Measurements from ENCODE around the gene ACTG1. TPM values are rescaled to one million over a fixed set of nuclear protein-coding genes. Genes with fewer than 3 reads are reported as not detected.

The ACTG1 gene
- polyA plus RNA-seq, 1 of the 3 experiments (the other 2 are of a cell fraction), result 7,871 TPM

DNA sequence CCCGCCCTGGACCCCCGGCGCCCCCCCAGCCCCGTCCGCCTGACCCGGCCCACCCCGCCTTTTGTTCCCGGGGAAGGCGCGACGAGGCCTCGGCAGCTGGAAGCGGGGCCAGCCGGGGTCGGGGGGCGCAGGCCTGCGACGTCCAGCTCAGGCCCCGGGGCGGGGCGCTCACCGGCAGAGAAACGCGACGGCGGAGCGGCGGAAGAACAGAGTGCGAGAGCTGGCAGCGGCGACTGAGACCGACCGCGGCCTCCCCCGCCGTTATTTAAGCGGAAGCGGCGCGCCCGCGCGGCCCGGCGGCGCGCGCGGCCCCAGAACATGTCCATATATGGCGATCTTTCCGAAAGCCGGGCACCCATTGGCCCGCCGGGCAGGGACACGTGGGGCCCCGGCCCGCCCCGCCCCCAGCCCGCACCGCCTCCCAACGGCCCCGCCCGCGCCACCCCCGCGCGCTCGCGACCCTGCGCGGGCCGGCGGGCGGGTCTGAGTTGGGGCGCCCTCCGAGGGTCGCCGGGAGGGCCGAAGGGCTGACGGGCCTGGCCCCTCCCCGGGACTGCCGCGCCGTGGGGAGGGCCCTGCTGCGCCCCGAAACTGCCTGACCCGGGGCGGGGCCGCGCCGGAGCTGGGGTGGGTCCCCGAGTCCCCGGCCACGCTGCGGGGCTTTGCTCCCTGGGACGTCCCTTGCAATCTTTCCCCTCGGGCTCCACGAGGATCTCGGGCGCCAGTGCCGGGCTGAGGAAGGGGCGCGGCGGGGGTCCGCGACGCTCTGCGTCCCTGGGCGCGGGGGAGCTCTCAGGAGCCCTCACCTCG, at the start of gene ACTG1 (continued):
- TF ChIP-seq RXRA (IDR thresholded peaks at IDR 0.05; ENCODE audit: borderline replicate concordance, low read depth), result no peak
- peak; percentile 98 for TF ChIP-seq TAF1 (IDR thresholded peaks at IDR 0.05; ENCODE audit: borderline replicate concordance, low read depth, low read length)
- TF ChIP-seq CHD2 (IDR thresholded peaks at IDR 0.05; ENCODE audit: low read length, partially characterized antibody), result no peak
- TF ChIP-seq, protein P1, sequence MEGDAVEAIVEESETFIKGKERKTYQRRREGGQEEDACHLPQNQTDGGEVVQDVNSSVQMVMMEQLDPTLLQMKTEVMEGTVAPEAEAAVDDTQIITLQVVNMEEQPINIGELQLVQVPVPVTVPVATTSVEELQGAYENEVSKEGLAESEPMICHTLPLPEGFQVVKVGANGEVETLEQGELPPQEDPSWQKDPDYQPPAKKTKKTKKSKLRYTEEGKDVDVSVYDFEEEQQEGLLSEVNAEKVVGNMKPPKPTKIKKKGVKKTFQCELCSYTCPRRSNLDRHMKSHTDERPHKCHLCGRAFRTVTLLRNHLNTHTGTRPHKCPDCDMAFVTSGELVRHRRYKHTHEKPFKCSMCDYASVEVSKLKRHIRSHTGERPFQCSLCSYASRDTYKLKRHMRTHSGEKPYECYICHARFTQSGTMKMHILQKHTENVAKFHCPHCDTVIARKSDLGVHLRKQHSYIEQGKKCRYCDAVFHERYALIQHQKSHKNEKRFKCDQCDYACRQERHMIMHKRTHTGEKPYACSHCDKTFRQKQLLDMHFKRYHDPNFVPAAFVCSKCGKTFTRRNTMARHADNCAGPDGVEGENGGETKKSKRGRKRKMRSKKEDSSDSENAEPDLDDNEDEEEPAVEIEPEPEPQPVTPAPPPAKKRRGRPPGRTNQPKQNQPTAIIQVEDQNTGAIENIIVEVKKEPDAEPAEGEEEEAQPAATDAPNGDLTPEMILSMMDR (IDR thresholded peaks at IDR 0.05), result no peak
- TF ChIP-seq GABPA (IDR thresholded peaks at IDR 0.05; ENCODE audit: low read depth), result 0 out of 2 replicates have a peak, but pooled peaks have one; percentile 26
- no peak for TF ChIP-seq JUND (IDR thresholded peaks at IDR 0.05)
- no peak; the same call in 1 of the 2 replicates for TF ChIP-seq MXI1 (IDR thresholded peaks at IDR 0.05; ENCODE audit: low read depth, low read length)
- TF ChIP-seq FOXJ3 (CRISPR knock-in tag; IDR thresholded peaks at IDR 0.05), result no peak
- no peak for TF ChIP-seq RCOR1 (IDR thresholded peaks at IDR 0.05; ENCODE audit: low read length)
- peak; percentile 100 for TF ChIP-seq POLR2AphosphoS5 (IDR thresholded peaks at IDR 0.05; ENCODE audit: low read depth, low read length)
- TF ChIP-seq, protein P2, sequence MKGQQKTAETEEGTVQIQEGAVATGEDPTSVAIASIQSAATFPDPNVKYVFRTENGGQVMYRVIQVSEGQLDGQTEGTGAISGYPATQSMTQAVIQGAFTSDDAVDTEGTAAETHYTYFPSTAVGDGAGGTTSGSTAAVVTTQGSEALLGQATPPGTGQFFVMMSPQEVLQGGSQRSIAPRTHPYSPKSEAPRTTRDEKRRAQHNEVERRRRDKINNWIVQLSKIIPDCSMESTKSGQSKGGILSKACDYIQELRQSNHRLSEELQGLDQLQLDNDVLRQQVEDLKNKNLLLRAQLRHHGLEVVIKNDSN (IDR thresholded peaks at IDR 0.05; ENCODE audit: borderline replicate concordance, low read depth), result peak; percentile 86

DNA sequence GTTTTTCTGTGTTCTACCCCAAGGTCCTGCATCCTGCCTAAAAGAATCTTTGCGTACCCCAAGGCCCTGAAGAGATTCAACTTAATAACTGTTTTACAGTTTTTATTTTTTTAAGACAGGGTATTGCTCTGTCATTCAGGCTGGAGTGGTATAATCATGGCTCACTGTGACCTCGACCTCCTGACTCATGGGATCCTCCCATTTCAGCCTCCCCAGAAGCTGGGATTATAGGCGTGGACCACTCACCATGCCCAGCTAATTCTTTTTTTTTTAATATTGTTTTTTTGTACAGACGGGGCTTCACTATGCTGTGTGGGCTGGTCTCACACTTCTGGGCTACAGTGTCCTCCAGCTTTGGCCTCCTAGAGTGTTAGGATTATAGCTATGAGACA, 48.9 kb upstream of the ACTG1 start:
- Histone ChIP-seq H3K79me2 (ENCODE audit: insufficient read depth) (peaks cover 64% of the 10 kb centered on the region), H3K9ac (no peak overlapping the region), H3F3A (replicated peaks; ENCODE audit: insufficient read depth) (peaks cover 31% of the 10 kb centered on the region), H3K4me2 (no peak overlapping the region), H3K9me2 (no peaks in the 10 kb centered on the region), H3K9me3 (no peaks in the 10 kb centered on the region), H3K27ac (ENCODE audit: low read depth in 2 of 2, low read length in 1 of 2) (0 out of 4 replicates have a peak overlapping the region, but pooled peaks of 1 of the 2 experiments have one; percentile 17), H3K4me3 (ENCODE audit: low read depth in 2 of 2, low read length in 1 of 2) (no peak overlapping the region), H3K4me1 (ENCODE audit: control insufficient read depth in 1 of 2, insufficient read depth in 2 of 2, low read depth in 1 of 2, low read length in 1 of 2) (peaks cover 5 to 18% of the 10 kb centered on the region in 2 experiments; a peak in 3 of 4 replicates), H2AFZ (ENCODE audit: low read depth) (no peak overlapping the region), H3K27me3 (ENCODE audit: insufficient read depth) (no peaks in the 10 kb centered on the region), H4K20me1 (ENCODE audit: insufficient read depth) (peaks cover 6% of the 10 kb centered on the region), H3K36me3 (replicated peaks in 1 of 2; ENCODE audit: control insufficient read depth in 1 of 2, insufficient read depth in 2 of 2, low read length in 1 of 2) (peaks cover 52 to 69% of the 10 kb centered on the region in 2 experiments)
- ChIA-PET CTCF (interaction anchor here (0.8 to 3.2 kb wide), 3 partner anchors 13 to 303 kb away, joined by 3 to 18 read pairs (median 6); no protein-coding TSS in a partner anchor), POLR2A (interaction anchor here (0.6 kb wide), 1 partner anchor 115 kb away, joined by 3 read pairs; no protein-coding TSS in a partner anchor)
- TF ChIP-seq NFIC (IDR thresholded peaks at IDR 0.05; ENCODE audit: borderline replicate concordance), result no peak
- TF ChIP-seq, protein P3, sequence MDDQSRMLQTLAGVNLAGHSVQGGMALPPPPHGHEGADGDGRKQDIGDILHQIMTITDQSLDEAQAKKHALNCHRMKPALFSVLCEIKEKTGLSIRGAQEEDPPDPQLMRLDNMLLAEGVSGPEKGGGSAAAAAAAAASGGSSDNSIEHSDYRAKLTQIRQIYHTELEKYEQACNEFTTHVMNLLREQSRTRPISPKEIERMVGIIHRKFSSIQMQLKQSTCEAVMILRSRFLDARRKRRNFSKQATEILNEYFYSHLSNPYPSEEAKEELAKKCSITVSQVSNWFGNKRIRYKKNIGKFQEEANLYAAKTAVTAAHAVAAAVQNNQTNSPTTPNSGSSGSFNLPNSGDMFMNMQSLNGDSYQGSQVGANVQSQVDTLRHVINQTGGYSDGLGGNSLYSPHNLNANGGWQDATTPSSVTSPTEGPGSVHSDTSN (IDR thresholded peaks at IDR 0.05), result no peak
- TF ChIP-seq, protein P4, sequence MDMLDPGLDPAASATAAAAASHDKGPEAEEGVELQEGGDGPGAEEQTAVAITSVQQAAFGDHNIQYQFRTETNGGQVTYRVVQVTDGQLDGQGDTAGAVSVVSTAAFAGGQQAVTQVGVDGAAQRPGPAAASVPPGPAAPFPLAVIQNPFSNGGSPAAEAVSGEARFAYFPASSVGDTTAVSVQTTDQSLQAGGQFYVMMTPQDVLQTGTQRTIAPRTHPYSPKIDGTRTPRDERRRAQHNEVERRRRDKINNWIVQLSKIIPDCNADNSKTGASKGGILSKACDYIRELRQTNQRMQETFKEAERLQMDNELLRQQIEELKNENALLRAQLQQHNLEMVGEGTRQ (IDR thresholded peaks at IDR 0.05; ENCODE audit: borderline replicate concordance, low read depth, low read length), result no peak
- no peak for DNase-seq
- 78% methylated on average over 4 of the region's 4 CpGs for WGBS (ENCODE audit: low lambda C conversion rate)

All from SK-N-SH (cell line).